GM23248 (cell line): Measurements from ENCODE around the gene ZNF580. TPM values are rescaled to one million over a fixed set of nuclear protein-coding genes. Genes with fewer than 3 reads are reported as not detected.

Experiments
- DNase-seq: peaks from one replicate; pipeline ENCODE4 v3.0.0-alpha.2; 2015
- H2AFZ ChIP-seq: fragments of 200-600 bp; sonication (generic); 2 replicates; pipeline ENCODE4 v1.6.1; 2016; ENCODE audit warnings: antibody characterized with exemption
- H3F3A ChIP-seq: fragments of 200-600 bp; sonication (generic); 2 replicates; pipeline ENCODE4 v1.6.1; 2016; ENCODE audit warnings: mild to moderate bottlenecking, antibody characterized with exemption, mixed run types; ENCODE audit not compliant: insufficient read depth
- H3K27ac ChIP-seq: fragments of 200-600 bp; sonication (generic); 2 replicates; pipeline ENCODE4 v1.5.1; 2016; ENCODE audit warnings: mild to moderate bottlenecking
- H3K27me3 ChIP-seq: fragments of 200-600 bp; sonication (generic); replicated peaks from 2 replicates; pipeline ENCODE4 v1.6.1; 2016; ENCODE audit warnings: mild to moderate bottlenecking; ENCODE audit not compliant: insufficient read depth
- H3K36me3 ChIP-seq: fragments of 200-600 bp; sonication (generic); 2 replicates; pipeline ENCODE4 v1.6.1; 2016; ENCODE audit warnings: low read depth, mild to moderate bottlenecking
- H3K4me1 ChIP-seq: fragments of 200-600 bp; sonication (generic); 2 replicates; pipeline ENCODE4 v1.6.1; 2016; ENCODE audit warnings: mild to moderate bottlenecking; ENCODE audit not compliant: insufficient read depth
- H3K4me2 ChIP-seq: fragments of 200-600 bp; sonication (generic); one replicate; pipeline ENCODE4 v1.6.1; 2016; ENCODE audit warnings: mild to moderate bottlenecking; ENCODE audit not compliant: unreplicated experiment
- H3K4me3 ChIP-seq: fragments of 200-600 bp; sonication (generic); 2 replicates; pipeline ENCODE4 v1.5.1; 2016; ENCODE audit warnings: mild to moderate bottlenecking
- H3K79me2 ChIP-seq: fragments of 200-600 bp; sonication (generic); 2 replicates; pipeline ENCODE4 v1.6.1; 2016; ENCODE audit warnings: mild to moderate bottlenecking; ENCODE audit not compliant: insufficient read depth
- H3K9ac ChIP-seq: fragments of 200-600 bp; sonication (generic); 2 replicates; pipeline ENCODE4 v1.6.1; 2016; ENCODE audit warnings: mild to moderate bottlenecking
- H3K9me2 ChIP-seq: fragments of 200-600 bp; sonication (generic); 2 replicates; pipeline ENCODE4 v1.6.1; 2016; ENCODE audit warnings: mixed run types, mild to moderate bottlenecking, moderate library complexity; ENCODE audit not compliant: insufficient read depth
- H3K9me3 ChIP-seq: fragments of 200-600 bp; sonication (generic); one replicate; pipeline ENCODE4 v1.6.1; 2017; ENCODE audit warnings: low read depth
- H4K20me1 ChIP-seq: fragments of 200-600 bp; sonication (generic); 2 replicates; pipeline ENCODE4 v1.6.0; 2016; ENCODE audit not compliant: insufficient read depth
- EZH2 ChIP-seq: fragments of 200-600 bp; sonication (generic); IDR thresholded peaks from 2 replicates; pipeline ENCODE4 v1.6.1; 2018; ENCODE audit warnings: antibody characterized with exemption, mild to moderate bottlenecking; ENCODE audit not compliant: insufficient read depth, poor library complexity, severe bottlenecking
- EZH2phosphoT487 ChIP-seq: fragments of 200-600 bp; sonication (generic); IDR thresholded peaks from 2 replicates; pipeline ENCODE4 v1.6.1; 2018; ENCODE audit warnings: antibody characterized with exemption, moderate library complexity, mild to moderate bottlenecking, low read depth; ENCODE audit not compliant: insufficient read depth
- WGBS, 2 experiments: methylation state at CpG; one replicate each; pipeline ENCODE4 v1.1.6; 2015 to 2017; ENCODE audit warnings: low lambda C conversion rate in 2 of 2, low coverage in 1 of 2; ENCODE audit errors: missing lambda C conversion rate in 2 of 2; 5-methylcytosine and 5-hydroxymethylcytosine counted together
- in situ Hi-C: fragments of 300-500 bp; cut with MboI; formaldehyde crosslinking; loops from 2 replicates; pipeline ENCODE4 v1.15.0; 2020
- polyA plus RNA-seq: library from polyadenylated mRNA; unstranded; fragments of >200 nt; fragmentation: Nextera tagmentation; extraction: Ambion mirVana; gene quantifications from 2 replicates; pipeline ENCODE4 v1.2.1, GENCODE V29; 2016
- total RNA-seq: library from RNA; depleted of rRNA; stranded (reverse); fragments of >200 nt; shearing (Covaris generic); gene quantifications from 2 replicates; pipeline ENCODE4 v1.2.3, GENCODE V29; 2014

The ZNF580 gene
- total and polyA plus RNA-seq, 2 experiments from 2014 or later: 11.7 to 44.0 TPM

- H3K79me2 ChIP-seq: peaks cover 7% of the 10 kb centered on the region; the same call in 1 of the 2 replicates
- no peaks in the 10 kb centered on the region for H3K4me1 ChIP-seq
- TF ChIP-seq EZH2 (no peak), EZH2phosphoT487 (no peak)
- H3K4me3 ChIP-seq: no peak overlapping the region
- no peak overlapping the region for H3K4me2 ChIP-seq
- no peaks in the 10 kb centered on the region for H3K9me3 ChIP-seq
- DNase-seq: no peak
- 87 to 88% methylated on average over 8 of the region's 8 CpGs for WGBS, 2 experiments
- no peak overlapping the region for H3K27ac ChIP-seq
- H3F3A ChIP-seq: peaks cover 8% of the 10 kb centered on the region; the same call in 1 of the 2 replicates
- no peak overlapping the region for H3K9ac ChIP-seq
- no peaks in the 10 kb centered on the region for H4K20me1 ChIP-seq
- no peak overlapping the region for H2AFZ ChIP-seq
- H3K36me3 ChIP-seq: no peaks in the 10 kb centered on the region; the same call in 1 of the 2 replicates
- H3K27me3 ChIP-seq: no peaks in the 10 kb centered on the region
- in situ Hi-C loops: no loop called here
- H3K9me2 ChIP-seq: no peaks in the 10 kb centered on the region
These were observed 23.4 kb upstream of the ZNF580 start for GRCh38 chr19:55617426-55617825.

DNA sequence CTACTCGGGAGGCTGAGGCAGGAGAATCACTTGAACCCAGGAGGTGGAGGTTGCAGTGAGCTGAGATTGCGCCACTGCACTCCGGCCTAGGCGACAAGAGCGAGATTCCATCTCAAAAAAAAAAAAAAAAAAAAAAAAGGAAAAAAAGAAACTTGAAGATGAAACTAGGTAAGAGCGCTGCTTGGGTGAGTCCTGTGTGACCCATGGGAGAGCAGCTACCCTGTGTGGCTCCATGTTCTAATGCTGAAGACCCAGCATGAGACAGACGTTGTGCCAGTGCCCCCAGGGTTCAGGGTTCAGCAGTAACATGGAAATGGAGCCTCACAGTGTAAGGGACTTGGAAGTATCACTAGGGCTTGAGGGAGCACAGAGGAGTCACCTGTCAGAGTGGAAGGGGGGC lies 22.4 kb upstream of the ZNF580 start:
- Histone ChIP-seq H3K27ac (no peak overlapping the region), H4K20me1 (no peaks in the 10 kb centered on the region), H2AFZ (no peak overlapping the region), H3K9me3 (no peaks in the 10 kb centered on the region), H3K4me3 (no peak overlapping the region), H3K4me2 (no peak overlapping the region), H3K36me3 (no peaks in the 10 kb centered on the region; the same call in 1 of the 2 replicates), H3K79me2 (0 out of 2 replicates have a peak, but pooled peaks cover 3% of the 10 kb centered on the region), H3K9me2 (no peaks in the 10 kb centered on the region), H3K27me3 (no peaks in the 10 kb centered on the region), H3K9ac (no peak overlapping the region), H3F3A (peaks cover 11% of the 10 kb centered on the region; the same call in 1 of the 2 replicates), H3K4me1 (no peaks in the 10 kb centered on the region)
- TF ChIP-seq EZH2: no peak
- TF ChIP-seq EZH2phosphoT487: no peak
- whole genome bisulfite sequencing, 2 experiments: 87 to 98% methylated on average over 3 to 7 of the region's 7 CpGs
- in situ Hi-C loops: no loop called here
- DNase-seq: no peak

- in situ Hi-C loops: no loop called here
- Histone ChIP-seq H3K4me1 (no peaks in the 10 kb centered on the region), H3K27ac (no peak overlapping the region), H3K9me2 (no peaks in the 10 kb centered on the region), H3K9me3 (no peaks in the 10 kb centered on the region), H3K4me2 (no peak overlapping the region), H4K20me1 (no peaks in the 10 kb centered on the region), H3K9ac (no peak overlapping the region), H3K79me2 (0 out of 2 replicates have a peak, but pooled peaks cover 8% of the 10 kb centered on the region), H3K4me3 (no peak overlapping the region), H2AFZ (no peak overlapping the region), H3K27me3 (no peaks in the 10 kb centered on the region), H3K36me3 (no peaks in the 10 kb centered on the region; the same call in 1 of the 2 replicates), H3F3A (peaks cover 13% of the 10 kb centered on the region; the same call in 1 of the 2 replicates)
- no peak for TF ChIP-seq EZH2
- no peak for TF ChIP-seq EZH2phosphoT487
- peak; percentile 59 for DNase-seq
- WGBS, 2 experiments: 25 to 27% methylated on average over 3 of the region's 3 CpGs
These were observed 21.5 kb upstream of the ZNF580 start for GRCh38 chr19:55619286-55619685.

DNA sequence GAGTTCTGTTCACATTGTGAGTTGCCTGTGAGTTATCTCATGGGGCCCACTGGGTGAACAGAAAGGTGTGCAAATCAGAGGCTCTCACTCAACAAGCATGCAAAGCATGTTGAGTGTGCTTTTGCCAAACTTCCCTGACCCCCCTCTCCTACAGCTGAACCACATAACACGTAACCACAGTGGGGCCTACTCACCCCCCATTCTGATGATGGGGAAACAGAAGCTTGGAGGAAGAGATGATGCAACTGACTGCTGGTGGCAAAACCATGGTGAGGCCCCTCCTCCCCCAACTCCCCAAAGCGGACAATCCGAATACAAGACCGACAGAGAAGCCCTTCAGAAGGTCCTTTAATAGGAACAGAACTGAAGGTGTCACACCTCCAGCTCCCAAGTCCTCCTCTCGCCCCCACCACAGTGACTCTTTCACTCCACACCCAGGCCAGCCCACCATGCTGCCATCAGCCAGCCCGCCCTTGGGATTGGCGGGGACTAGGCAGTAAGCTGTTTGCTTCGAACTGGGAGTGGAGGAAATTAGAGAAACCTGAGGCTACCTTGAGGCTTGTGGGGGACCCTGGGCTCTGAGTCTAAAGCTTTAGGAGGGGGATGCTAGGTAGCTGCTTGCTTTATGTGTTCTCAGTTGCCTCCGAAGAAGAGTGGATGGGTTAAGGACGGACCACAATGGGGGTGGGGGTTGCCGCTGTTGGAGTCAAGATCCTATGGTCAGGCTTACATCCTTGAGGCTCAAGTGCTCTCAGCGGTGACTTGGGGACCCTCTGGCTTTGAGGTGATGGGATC lies 20.2 kb upstream of the ZNF580 start:
- no peak overlapping the region for H2AFZ ChIP-seq
- no peak overlapping the region for H3K4me2 ChIP-seq
- no peak for DNase-seq
- in situ Hi-C loops: no loop called here
- 81 to 88% methylated on average over 12 of the region's 12 CpGs for WGBS, 2 experiments
- no peak overlapping the region for H3K4me3 ChIP-seq
- H3K9me2 ChIP-seq: no peaks in the 10 kb centered on the region
- no peak overlapping the region for H3K9ac ChIP-seq
- no peaks in the 10 kb centered on the region for H4K20me1 ChIP-seq
- TF ChIP-seq EZH2phosphoT487 (no peak), EZH2 (no peak)
- H3K79me2 ChIP-seq: 0 out of 2 replicates have a peak, but pooled peaks cover 8% of the 10 kb centered on the region
- H3K27me3 ChIP-seq: no peaks in the 10 kb centered on the region
- peaks cover 13% of the 10 kb centered on the region; the same call in 1 of the 2 replicates for H3F3A ChIP-seq
- H3K36me3 ChIP-seq: no peaks in the 10 kb centered on the region
- no peak overlapping the region for H3K27ac ChIP-seq
- H3K4me1 ChIP-seq: no peaks in the 10 kb centered on the region
- H3K9me3 ChIP-seq: no peaks in the 10 kb centered on the region
